ENCODE results near the gene ICE2. TPM values are rescaled to one million over a fixed set of nuclear protein-coding genes. Genes with fewer than 3 reads are reported as not detected.

Gene ICE2
- total RNA-seq, 3 donors from 2014 or later = 28.5 to 40.7 (median 36.1) TPM

DNA sequence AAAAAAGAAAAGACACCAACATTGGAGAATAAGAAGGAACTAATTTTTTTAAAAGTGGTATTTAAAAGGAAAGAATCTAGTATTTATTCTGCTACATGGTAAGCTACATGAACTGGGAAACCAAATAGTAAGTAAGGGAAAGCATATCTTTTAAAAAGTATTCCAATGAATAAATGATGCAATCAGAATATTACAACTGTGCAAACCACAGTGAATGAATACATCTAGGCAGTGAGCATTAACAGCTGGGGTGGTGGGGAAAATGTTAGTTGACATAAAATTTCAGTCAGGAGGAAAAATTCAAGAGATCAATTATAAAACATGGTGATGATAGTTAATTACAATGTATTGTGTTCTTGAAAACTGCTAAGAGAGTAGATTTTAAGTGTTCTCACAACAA is 16.9 kb downstream of the ICE2 start:
- Histone ChIP-seq H3K27me3 (no peaks in the 10 kb centered on the region), H3K36me3 (no peaks in the 10 kb centered on the region), H3K4me3 (no peak overlapping the region), H3K4me1 (no peaks in the 10 kb centered on the region), H3K9me3 (no peaks in the 10 kb centered on the region), H3K27ac (no peak overlapping the region)
- intact Hi-C loops (cut with DNase I; ENCODE audit: low total_unique reads) = no loop called here
- no peak for DNase-seq (ENCODE audit: low spot score in 2 of 2)
- TF ChIP-seq POLR2A (IDR thresholded peaks at IDR 0.05) (no peak), POLR2AphosphoS5 (IDR thresholded peaks at IDR 0.05) (no peak), CTCF (IDR thresholded peaks at IDR 0.05) (no peak)

DNA sequence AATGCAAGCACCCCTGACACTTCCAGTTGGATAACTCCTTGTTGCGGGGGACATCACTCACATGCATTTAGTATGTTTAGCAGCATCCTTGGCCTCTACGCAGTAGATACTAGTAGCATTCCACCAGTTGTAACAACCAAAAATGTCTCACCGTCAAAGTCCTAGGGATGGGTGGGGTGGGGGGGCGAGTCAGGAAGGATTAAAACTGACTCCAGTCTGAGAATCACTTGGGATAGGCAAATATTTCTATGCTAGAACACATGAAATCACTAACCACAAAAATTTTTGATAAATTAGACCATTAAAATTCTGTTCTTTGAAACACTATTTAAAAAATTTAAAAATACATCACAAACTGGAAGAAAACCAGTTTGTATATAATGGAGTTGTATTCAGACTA is 18.0 kb downstream of the ICE2 start:
- intact Hi-C loops (cut with DNase I; ENCODE audit: low total_unique reads) = no loop called here
- no peak for DNase-seq (ENCODE audit: low spot score in 2 of 2)
- Histone ChIP-seq H3K27ac (no peak overlapping the region), H3K36me3 (no peaks in the 10 kb centered on the region), H3K4me3 (no peak overlapping the region), H3K9me3 (no peaks in the 10 kb centered on the region), H3K4me1 (no peaks in the 10 kb centered on the region), H3K27me3 (no peaks in the 10 kb centered on the region)
- no peak for TF ChIP-seq POLR2A (IDR thresholded peaks at IDR 0.05)
- TF ChIP-seq POLR2AphosphoS5 (IDR thresholded peaks at IDR 0.05) = no peak
- no peak for TF ChIP-seq CTCF (IDR thresholded peaks at IDR 0.05)

DNA sequence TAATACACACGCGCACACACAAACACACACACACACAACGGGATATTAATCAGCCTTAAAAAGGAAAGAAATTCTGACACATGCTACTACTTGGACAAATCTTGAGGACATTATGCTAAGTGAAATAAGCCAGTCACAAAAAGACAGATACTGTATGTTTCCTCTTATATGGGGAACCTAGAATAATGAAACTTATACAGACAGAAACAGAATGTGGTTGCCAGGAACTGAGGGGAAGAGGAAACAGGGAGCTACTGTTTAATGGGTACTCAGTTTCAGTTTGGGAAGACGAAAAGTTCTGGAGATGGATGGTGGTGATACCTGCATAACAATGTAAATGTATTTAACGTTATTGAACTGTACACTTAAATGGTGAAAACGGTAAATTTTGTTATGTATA is 20.2 kb downstream of the ICE2 start:
- Histone ChIP-seq H3K9me3 (no peaks in the 10 kb centered on the region), H3K36me3 (no peaks in the 10 kb centered on the region), H3K4me1 (no peaks in the 10 kb centered on the region), H3K4me3 (no peak overlapping the region), H3K27me3 (no peaks in the 10 kb centered on the region), H3K27ac (no peak overlapping the region)
- DNase-seq (ENCODE audit: low spot score in 2 of 2) = no peak
- no peak for TF ChIP-seq CTCF (IDR thresholded peaks at IDR 0.05)
- TF ChIP-seq POLR2AphosphoS5 (IDR thresholded peaks at IDR 0.05) = no peak
- TF ChIP-seq POLR2A (IDR thresholded peaks at IDR 0.05) = no peak
- intact Hi-C loops (cut with DNase I; ENCODE audit: low total_unique reads) = loop anchor here (10.0 kb wide), 1 partner anchor 104 kb away; no protein-coding TSS in a partner anchor

- no peak for DNase-seq (ENCODE audit: low spot score in 2 of 2)
- H3K27ac ChIP-seq = no peak overlapping the region
- TF ChIP-seq CTCF (IDR thresholded peaks at IDR 0.05) (no peak), POLR2AphosphoS5 (IDR thresholded peaks at IDR 0.05) (no peak), POLR2A (IDR thresholded peaks at IDR 0.05) (no peak)
- H3K27me3 ChIP-seq = no peaks in the 10 kb centered on the region
- no peaks in the 10 kb centered on the region for H3K4me1 ChIP-seq
- intact Hi-C loops (cut with DNase I; ENCODE audit: low total_unique reads) = loop anchor here (10.0 kb wide), 1 partner anchor 103 kb away; no protein-coding TSS in a partner anchor
- no peaks in the 10 kb centered on the region for H3K9me3 ChIP-seq
- H3K4me3 ChIP-seq = no peak overlapping the region
- no peaks in the 10 kb centered on the region for H3K36me3 ChIP-seq
Measured at GRCh38 chr15:60457985-60458384, 21.0 kb downstream of the ICE2 start.

GRCh38 chr15:60454824-60455223 is 24.1 kb downstream of the ICE2 start:
- H3K9me3 ChIP-seq = no peaks in the 10 kb centered on the region
- H3K36me3 ChIP-seq = no peaks in the 10 kb centered on the region
- no peak for TF ChIP-seq POLR2A (IDR thresholded peaks at IDR 0.05)
- no peak for TF ChIP-seq CTCF (IDR thresholded peaks at IDR 0.05)
- no peak for TF ChIP-seq POLR2AphosphoS5 (IDR thresholded peaks at IDR 0.05)
- intact Hi-C loops (cut with DNase I; ENCODE audit: low total_unique reads) = loop anchor here (10.0 kb wide), 1 partner anchor 100 kb away; no protein-coding TSS in a partner anchor
- no peaks in the 10 kb centered on the region for H3K4me1 ChIP-seq
- H3K27ac ChIP-seq = no peak overlapping the region
- no peaks in the 10 kb centered on the region for H3K27me3 ChIP-seq
- no peak overlapping the region for H3K4me3 ChIP-seq
- DNase-seq (ENCODE audit: low spot score in 2 of 2) = no peak

All from breast epithelium (tissue), 4 donors.